IMR-90 (cell line): ENCODE results near the gene ATRNL1. TPM values are rescaled to one million over a fixed set of nuclear protein-coding genes. Genes with fewer than 3 reads are reported as not detected.

Experiments
- ATAC-seq: fragments of 200-7000 bp; cut with Tn5 transposase; 2 replicates; pipeline ENCODE4 v1.9.1; 2020; ENCODE audit warnings: low read depth, mild to moderate bottlenecking, moderate library complexity
- BruUV-seq: library from RNA; stranded (reverse); fragments of 400-500 nt; replicated peaks from 2 replicates; lab custom pipeline; 2021; lab: Mats Ljungman, UMichigan
- CTCF ChIA-PET: fragments of 300-600 bp; formaldehyde crosslinking; extraction: SDS; loops from one replicate; lab custom pipeline; 2021; ENCODE audit warnings: antibody characterized with exemption; lab: Yijun Ruan, JAX
- POLR2A ChIA-PET: fragments of 300-600 bp; sonication (Branson Sonifier 250); formaldehyde crosslinking; loops from one replicate; lab custom pipeline; 2022; ENCODE audit warnings: antibody characterized with exemption; ENCODE audit not compliant: unreplicated experiment; lab: Charles Lee
- DNase-seq: peaks from one replicate; pipeline ENCODE4 v3.0.0; 2013
- H2AFZ ChIP-seq: replicated peaks from 2 replicates; pipeline ENCODE3; 2013; ENCODE audit warnings: low read length, mild to moderate bottlenecking; ENCODE audit not compliant: poor library complexity
- H2AK5ac ChIP-seq: 2 replicates; pipeline ENCODE4 v1.6.1; 2013; ENCODE audit warnings: low read depth, low read length, inconsistent platforms
- H2AK9ac ChIP-seq: replicated peaks from 2 replicates; pipeline ENCODE3; 2013; ENCODE audit warnings: mild to moderate bottlenecking, low read depth, low read length, moderate library complexity; ENCODE audit not compliant: poor library complexity
- H2BK120ac ChIP-seq: 2 replicates; pipeline ENCODE4 v1.6.1; 2013; ENCODE audit warnings: low read depth, low read length, inconsistent platforms
- H2BK15ac ChIP-seq: 3 replicates; pipeline ENCODE4 v1.6.1; 2013; ENCODE audit warnings: low read depth, low read length, inconsistent platforms
- H2BK20ac ChIP-seq: 2 replicates; pipeline ENCODE4 v1.6.1; 2013; ENCODE audit warnings: low read depth, mild to moderate bottlenecking, inconsistent platforms, low read length, moderate library complexity
- H2BK5ac ChIP-seq: 2 replicates; pipeline ENCODE4 v1.6.1; 2013; ENCODE audit warnings: mild to moderate bottlenecking, low read depth, low read length, inconsistent platforms; ENCODE audit not compliant: poor library complexity, severe bottlenecking
- H3K14ac ChIP-seq: replicated peaks from 2 replicates; pipeline ENCODE4 v1.6.1; 2013; ENCODE audit warnings: low read depth, low read length, inconsistent platforms
- H3K18ac ChIP-seq: 2 replicates; pipeline ENCODE4 v1.6.1; 2013; ENCODE audit warnings: low read depth, low read length, control low read depth
- H3K23ac ChIP-seq: 2 replicates; pipeline ENCODE4 v1.6.1; 2013; ENCODE audit warnings: low read depth, low read length, inconsistent platforms
- H3K27ac ChIP-seq: 2 replicates; pipeline ENCODE4 v1.5.1; 2013; ENCODE audit warnings: mild to moderate bottlenecking, control low read depth, low read length; ENCODE audit not compliant: insufficient read depth
- H3K27me3 ChIP-seq: 2 replicates; pipeline ENCODE4 v1.6.1; 2013; ENCODE audit warnings: low read length; ENCODE audit not compliant: control insufficient read depth, insufficient read depth
- H3K36me3 ChIP-seq: 2 replicates; pipeline ENCODE4 v1.6.1; 2013; ENCODE audit warnings: low read length, mixed read lengths; ENCODE audit not compliant: control insufficient read depth, insufficient read depth
- H3K4ac ChIP-seq: 2 replicates; pipeline ENCODE4 v1.6.1; 2013; ENCODE audit warnings: low read depth, low read length, inconsistent platforms
- H3K4me1 ChIP-seq: 2 replicates; pipeline ENCODE4 v1.6.1; 2013; ENCODE audit warnings: low read length, mixed read lengths; ENCODE audit not compliant: control insufficient read depth, insufficient read depth
- H3K4me2 ChIP-seq: 2 replicates; pipeline ENCODE4 v1.6.1; 2013; ENCODE audit warnings: low read depth, mild to moderate bottlenecking, control low read depth, low read length, moderate library complexity
- H3K4me3 ChIP-seq: 2 replicates; pipeline ENCODE4 v1.5.1; 2013; ENCODE audit warnings: low read depth, mild to moderate bottlenecking, control low read depth, low read length, moderate library complexity; ENCODE audit not compliant: insufficient read depth
- H3K56ac ChIP-seq: 2 replicates; pipeline ENCODE4 v1.6.1; 2013; ENCODE audit warnings: low read length, inconsistent platforms; ENCODE audit not compliant: insufficient read depth; ENCODE audit errors: extremely low read depth
- H3K79me1 ChIP-seq, 2 experiments: 2 replicates each; pipeline ENCODE4 v1.6.1; 2013; ENCODE audit warnings: low read length in 2 of 2, inconsistent platforms in 1 of 2, low read depth in 1 of 2
- H3K9ac ChIP-seq: 2 replicates; pipeline ENCODE4 v1.6.1; 2013; ENCODE audit warnings: low read depth, low read length, control low read depth
- H3K9me1 ChIP-seq: 2 replicates; pipeline ENCODE4 v1.6.1; 2013; ENCODE audit warnings: low read length, inconsistent platforms; ENCODE audit not compliant: insufficient read depth
- H3K9me3 ChIP-seq: 2 replicates; pipeline ENCODE4 v1.6.1; 2013; ENCODE audit warnings: low read length; ENCODE audit not compliant: control insufficient read depth, insufficient read depth
- H4K20me1 ChIP-seq: 2 replicates; pipeline ENCODE4 v1.6.1; 2013; ENCODE audit warnings: low read length, inconsistent platforms; ENCODE audit not compliant: insufficient read depth
- H4K5ac ChIP-seq: 2 replicates; pipeline ENCODE4 v1.6.1; 2013; ENCODE audit warnings: mild to moderate bottlenecking, low read depth, low read length, control low read depth
- H4K8ac ChIP-seq, 2 experiments: 2 replicates each; pipeline ENCODE4 v1.6.1; 2013; ENCODE audit warnings: low read depth in 2 of 2, low read length in 2 of 2, control low read depth in 1 of 2, inconsistent platforms in 1 of 2
- H4K91ac ChIP-seq: 2 replicates; pipeline ENCODE4 v1.6.1; 2013; ENCODE audit warnings: low read depth, low read length, inconsistent platforms; ENCODE audit not compliant: insufficient read depth
- CEBPB ChIP-seq: IDR thresholded peaks from 2 replicates; pipeline ENCODE4 v1.6.1; 2012; ENCODE audit warnings: low read depth, low read length, improper control_type of control experiment
- ELK1 ChIP-seq: fragments of 150-350 bp; IDR thresholded peaks from 2 replicates; pipeline ENCODE4 v1.6.1; 2016; ENCODE audit warnings: low read depth, mild to moderate bottlenecking, low read length, moderate library complexity, borderline replicate concordance
- MAZ ChIP-seq: IDR thresholded peaks from 2 replicates; pipeline ENCODE4 v1.6.1; 2012; ENCODE audit warnings: low read depth, mild to moderate bottlenecking, low read length, improper control_type of control experiment, moderate library complexity, borderline replicate concordance
- MXI1 ChIP-seq: IDR thresholded peaks from 2 replicates; pipeline ENCODE4 v1.6.1; 2012; ENCODE audit warnings: low read depth, mild to moderate bottlenecking, low read length, moderate library complexity, borderline replicate concordance
- NFE2L2 ChIP-seq: fragments of 150-350 bp; IDR thresholded peaks from 2 replicates; pipeline ENCODE4 v1.6.1; 2016; ENCODE audit warnings: low read depth, mild to moderate bottlenecking, low read length
- POLR2A ChIP-seq: IDR thresholded peaks from 2 replicates; pipeline ENCODE4 v1.6.1; 2012; ENCODE audit warnings: mild to moderate bottlenecking, low read depth, low read length
- RCOR1 ChIP-seq: IDR thresholded peaks from 2 replicates; pipeline ENCODE4 v1.6.1; 2012; ENCODE audit warnings: mild to moderate bottlenecking, low read length, improper control_type of control experiment; ENCODE audit not compliant: insufficient replicate concordance
- RFX5 ChIP-seq: IDR thresholded peaks from 2 replicates; pipeline ENCODE4 v1.8.0; 2012; ENCODE audit warnings: low read depth, mild to moderate bottlenecking, low read length, moderate library complexity
- USF2 ChIP-seq: fragments of 150-350 bp; IDR thresholded peaks from 2 replicates; pipeline ENCODE4 v1.6.1; 2017; ENCODE audit warnings: mild to moderate bottlenecking, antibody characterized with exemption, low read length, low read depth
- WGBS, 2 experiments: methylation state at CpG; one replicate each; pipeline versions ENCODE4 v1.1.5 to v1.1.7; 2013; ENCODE audit warnings: missing lambda C conversion rate in 2 of 2; ENCODE audit not compliant: insufficient read length in 1 of 2; ENCODE audit errors: extremely low coverage in 2 of 2; 5-methylcytosine and 5-hydroxymethylcytosine counted together
- dilution Hi-C: fragments of 300-500 bp; cut with HindIII; formaldehyde crosslinking; loops from one replicate; pipeline ENCODE4 v1.14.3; 2018; ENCODE audit warnings: low sequenced_read_pairs; ENCODE audit not compliant: unreplicated experiment
- in situ Hi-C: fragments of 300-500 bp; cut with MboI; formaldehyde crosslinking; loops from 3 replicates; pipeline ENCODE4 v1.14.3; 2019; ENCODE audit warnings: low sequenced_read_pairs, inconsistent platforms, mixed read lengths
- intact Hi-C: fragments of 100-400 bp; cut with micrococcal nuclease; formaldehyde crosslinking; loops from 2 replicates; pipeline ENCODE4 v1.10.0; 2022
- polyA plus RNA-seq, 3 experiments: library from polyadenylated mRNA; depleted of rRNA; stranded (reverse); fragments of >200 nt; gene quantifications; 2 replicates each; pipeline ENCODE4 v1.2.3, GENCODE V29; 2012; ENCODE audit warnings: low replicate concordance in 1 of 3
- total RNA-seq: library from RNA; depleted of rRNA; stranded (reverse); fragments of >200 nt; gene quantifications from 2 replicates; pipeline ENCODE4 v1.2.3, GENCODE V29; 2012

ATRNL1 gene
- total and polyA plus RNA-seq, 2 of the 4 experiments (the other 2 are of a cell fraction) = 0.18 to 0.19 TPM

DNA sequence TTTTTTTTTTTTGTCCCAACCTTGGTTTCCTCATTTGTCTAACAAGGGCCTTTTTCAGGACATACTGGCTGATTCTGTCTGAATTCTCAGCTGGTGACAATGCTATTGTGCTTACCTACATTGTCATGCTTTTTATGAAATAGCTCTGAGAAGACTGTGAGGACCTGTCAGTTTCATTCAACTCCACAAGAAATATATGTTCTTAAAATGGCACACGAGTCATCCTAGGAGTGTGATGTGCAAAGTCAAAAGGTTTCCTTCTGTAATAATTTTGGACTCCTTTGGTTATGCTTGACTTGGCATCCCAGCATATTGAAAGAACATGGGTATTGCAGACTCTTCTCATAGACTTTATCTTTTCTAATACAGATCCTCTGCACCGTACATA lies 863.8 kb downstream of the ATRNL1 start:
- CTCF ChIA-PET = interaction anchor here (1.0 kb wide), 1 partner anchor 10 kb away, joined by 3 read pairs; no protein-coding TSS in a partner anchor
- ATAC-seq = no peak
- TF ChIP-seq NFE2L2 (no peak), USF2 (no peak), CEBPB (no peak), MAZ (no peak), MXI1 (no peak), RFX5 (no peak), POLR2A (no peak), ELK1 (no peak), RCOR1 (no peak)

More for the DNA sequence above, 863.8 kb downstream of the ATRNL1 start:
- Histone ChIP-seq H4K20me1 (no peaks in the 10 kb centered on the region), H3K14ac (no peak overlapping the region), H2BK120ac (peak overlapping the region; percentile 17), H3K18ac (peak overlapping the region; percentile 35; the same call in 1 of the 2 replicates), H2AK9ac (no peak overlapping the region), H3K4me1 (peaks cover 10% of the 10 kb centered on the region), H3K9ac (no peak overlapping the region), H2BK5ac (peak overlapping the region; percentile 7), H2BK15ac (no peak overlapping the region), H3K4me2 (no peak overlapping the region), H3K36me3 (no peaks in the 10 kb centered on the region), H3K79me1 (no peaks in the 10 kb centered on the region), H4K8ac (peak overlapping the region in 1 of 2 experiments; percentile 22; a peak in 1 of 4 replicates), H3K23ac (no peak overlapping the region), H3K9me1 (peaks cover 8% of the 10 kb centered on the region), H2BK20ac (peak overlapping the region; percentile 31; the same call in 1 of the 2 replicates), H2AK5ac (no peak overlapping the region), H3K4ac (no peak overlapping the region), H4K5ac (no peak overlapping the region), H3K27me3 (no peaks in the 10 kb centered on the region), H3K4me3 (no peak overlapping the region), H4K91ac (no peak overlapping the region; the same call in 1 of the 2 replicates), H3K56ac (no peak overlapping the region), H3K27ac (no peak overlapping the region), H2AFZ (no peak overlapping the region), H3K9me3 (no peaks in the 10 kb centered on the region)
- in situ Hi-C loops = no loop called here
- dilution Hi-C loops = no loop called here
- no peak for DNase-seq
- no CpG with 5 or more reads among the region's 2 CpGs for WGBS, 2 experiments
- POLR2A ChIA-PET = no interaction called here
- BruUV-seq = no TSS peak
- intact Hi-C loops = no loop called here
